Hepatocyte (in vitro differentiated cells): Measurements from ENCODE around the gene UQCR10. TPM values are rescaled to one million over a fixed set of nuclear protein-coding genes. Genes with fewer than 3 reads are reported as not detected.

Experiments used
- DNase-seq: peaks from one replicate; pipeline ENCODE4 v3.0.0-alpha.2; 2016; ENCODE audit warnings: low spot score
- H2AFZ ChIP-seq: fragments of 200-600 bp; sonication (generic); 2 replicates; pipeline ENCODE4 v1.6.0; 2016; ENCODE audit warnings: antibody characterized with exemption, mild to moderate bottlenecking
- H3K27ac ChIP-seq: fragments of 200-600 bp; sonication (generic); 2 replicates; pipeline ENCODE4 v1.5.1; 2016; ENCODE audit warnings: mild to moderate bottlenecking
- H3K27me3 ChIP-seq: fragments of 200-600 bp; sonication (generic); 2 replicates; pipeline ENCODE4 v1.6.1; 2016
- H3K36me3 ChIP-seq: fragments of 200-600 bp; sonication (generic); replicated peaks from 2 replicates; pipeline ENCODE4 v1.5.1; 2016; ENCODE audit warnings: low read depth; ENCODE audit not compliant: insufficient read depth
- H3K4me1 ChIP-seq: fragments of 200-600 bp; sonication (generic); 2 replicates; pipeline ENCODE4 v1.5.1; 2016; ENCODE audit warnings: mild to moderate bottlenecking, moderate library complexity; ENCODE audit not compliant: insufficient read depth
- H3K4me2 ChIP-seq: fragments of 200-600 bp; sonication (generic); 2 replicates; pipeline ENCODE4 v1.6.0; 2016
- H3K4me3 ChIP-seq: fragments of 200-600 bp; sonication (generic); 2 replicates; pipeline ENCODE4 v1.5.1; 2016; ENCODE audit warnings: mild to moderate bottlenecking
- H3K79me2 ChIP-seq: fragments of 200-600 bp; sonication (generic); 2 replicates; pipeline ENCODE4 v1.6.0; 2017; ENCODE audit warnings: mild to moderate bottlenecking
- H3K9me2 ChIP-seq: fragments of 200-600 bp; sonication (generic); replicated peaks from 2 replicates; pipeline ENCODE4 v1.6.0; 2017; ENCODE audit warnings: mild to moderate bottlenecking; ENCODE audit not compliant: insufficient read depth
- H3K9me3 ChIP-seq: fragments of 200-600 bp; sonication (generic); 2 replicates; pipeline ENCODE4 v1.5.1; 2016; ENCODE audit warnings: low read depth, mild to moderate bottlenecking
- H4K20me1 ChIP-seq: fragments of 200-600 bp; sonication (generic); 2 replicates; pipeline ENCODE4 v1.6.0; 2016; ENCODE audit warnings: mild to moderate bottlenecking; ENCODE audit not compliant: insufficient read depth, poor library complexity, severe bottlenecking
- EZH2 ChIP-seq: fragments of 200-600 bp; sonication (generic); IDR thresholded peaks from 2 replicates; pipeline ENCODE4 v1.6.1; 2016; ENCODE audit warnings: antibody characterized with exemption, mild to moderate bottlenecking, borderline replicate concordance
- EZH2phosphoT487 ChIP-seq: fragments of 200-600 bp; sonication (generic); IDR thresholded peaks from one replicate; pipeline ENCODE4 v1.6.1; 2018; ENCODE audit warnings: antibody characterized with exemption, mild to moderate bottlenecking, low read depth, moderate library complexity; ENCODE audit not compliant: unreplicated experiment, severe bottlenecking
- WGBS: methylation state at CpG from one replicate; pipeline ENCODE4 v1.1.6; 2016; ENCODE audit warnings: low lambda C conversion rate; ENCODE audit errors: missing lambda C conversion rate; 5-methylcytosine and 5-hydroxymethylcytosine counted together
- polyA plus RNA-seq: library from polyadenylated mRNA; unstranded; fragments of >200 nt; fragmentation: Nextera tagmentation; extraction: Ambion mirVana; gene quantifications from 2 replicates; pipeline ENCODE4 v1.2.1, GENCODE V29; 2016
- total RNA-seq: library from RNA; depleted of rRNA; stranded (reverse); fragments of >200 nt; gene quantifications from 2 replicates; pipeline ENCODE4 v1.2.3, GENCODE V29; 2014
- TF ChIP-seq, protein P1 (sequence below): fragments of 200-600 bp; sonication (generic); IDR thresholded peaks from 2 replicates; pipeline ENCODE4 v1.5.1; 2016; ENCODE audit warnings: antibody characterized with exemption, mild to moderate bottlenecking; ENCODE audit not compliant: poor library complexity

The UQCR10 gene
- total and polyA plus RNA-seq, 2 experiments from 2014 or later: 122 to 414 TPM

DNA sequence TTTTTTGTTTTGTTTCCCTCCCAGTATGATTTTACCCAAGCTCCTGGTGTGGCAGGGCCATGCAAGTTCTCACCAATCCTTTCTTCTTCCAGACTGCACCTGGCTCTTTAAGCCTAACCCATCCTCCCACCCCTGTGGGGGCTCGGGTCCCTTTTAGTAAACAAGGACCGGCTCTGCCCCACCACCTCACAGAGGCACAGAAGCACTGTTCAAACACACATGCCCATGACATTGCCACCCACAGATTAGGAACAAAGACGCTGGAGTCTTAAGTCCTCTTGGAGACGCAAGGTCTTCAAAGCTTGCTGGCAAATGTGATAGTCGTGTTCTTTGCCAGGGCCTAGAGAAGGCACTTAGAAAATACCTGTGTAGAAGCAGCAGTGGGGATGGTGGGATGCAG is 18.9 kb downstream of the UQCR10 start:
- Histone ChIP-seq H3K79me2 (no peaks in the 10 kb centered on the region), H3K4me3 (no peak overlapping the region), H3K4me1 (peaks cover 18% of the 10 kb centered on the region), H3K9me2 (no peaks in the 10 kb centered on the region), H3K27me3 (no peaks in the 10 kb centered on the region), H2AFZ (no peak overlapping the region), H3K27ac (no peak overlapping the region), H4K20me1 (no peaks in the 10 kb centered on the region), H3K9me3 (no peaks in the 10 kb centered on the region), H3K36me3 (no peaks in the 10 kb centered on the region), H3K4me2 (no peak overlapping the region)
- no peak for TF ChIP-seq EZH2
- TF ChIP-seq, protein P1, sequence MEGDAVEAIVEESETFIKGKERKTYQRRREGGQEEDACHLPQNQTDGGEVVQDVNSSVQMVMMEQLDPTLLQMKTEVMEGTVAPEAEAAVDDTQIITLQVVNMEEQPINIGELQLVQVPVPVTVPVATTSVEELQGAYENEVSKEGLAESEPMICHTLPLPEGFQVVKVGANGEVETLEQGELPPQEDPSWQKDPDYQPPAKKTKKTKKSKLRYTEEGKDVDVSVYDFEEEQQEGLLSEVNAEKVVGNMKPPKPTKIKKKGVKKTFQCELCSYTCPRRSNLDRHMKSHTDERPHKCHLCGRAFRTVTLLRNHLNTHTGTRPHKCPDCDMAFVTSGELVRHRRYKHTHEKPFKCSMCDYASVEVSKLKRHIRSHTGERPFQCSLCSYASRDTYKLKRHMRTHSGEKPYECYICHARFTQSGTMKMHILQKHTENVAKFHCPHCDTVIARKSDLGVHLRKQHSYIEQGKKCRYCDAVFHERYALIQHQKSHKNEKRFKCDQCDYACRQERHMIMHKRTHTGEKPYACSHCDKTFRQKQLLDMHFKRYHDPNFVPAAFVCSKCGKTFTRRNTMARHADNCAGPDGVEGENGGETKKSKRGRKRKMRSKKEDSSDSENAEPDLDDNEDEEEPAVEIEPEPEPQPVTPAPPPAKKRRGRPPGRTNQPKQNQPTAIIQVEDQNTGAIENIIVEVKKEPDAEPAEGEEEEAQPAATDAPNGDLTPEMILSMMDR: no peak
- no peak for TF ChIP-seq EZH2phosphoT487
- no peak for DNase-seq
- 40% methylated on average over 5 of the region's 5 CpGs for WGBS

DNA sequence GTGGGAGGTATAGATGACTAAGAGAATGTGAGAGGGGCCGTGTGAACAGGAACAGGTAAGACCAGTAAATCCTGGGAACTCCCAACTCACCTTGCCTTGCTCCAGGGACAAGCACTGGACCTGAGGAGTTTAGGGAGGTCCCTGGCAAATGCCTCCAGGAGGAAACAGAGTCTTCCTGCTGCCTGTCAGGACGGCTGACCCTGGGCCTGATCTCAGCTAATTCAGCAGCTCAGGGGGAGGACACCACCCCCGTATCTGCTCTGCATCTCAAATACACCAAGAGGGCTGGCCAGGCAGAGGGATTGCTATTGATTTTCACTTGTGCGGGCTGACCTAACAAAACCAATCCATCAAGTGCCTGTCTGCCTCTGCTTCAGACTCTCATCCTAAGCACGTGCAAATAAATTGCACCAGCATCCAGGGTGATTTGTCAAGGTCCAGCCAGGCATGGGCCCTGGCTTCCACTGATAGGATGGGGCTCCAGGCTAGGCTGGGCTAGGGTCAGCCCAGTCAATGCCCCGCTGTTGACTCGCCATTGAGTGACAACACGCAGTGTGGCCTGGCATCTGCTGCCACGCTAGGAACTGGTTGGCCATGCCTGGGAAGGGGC is 20.3 kb downstream of the UQCR10 start:
- no peaks in the 10 kb centered on the region for H3K27me3 ChIP-seq
- no peaks in the 10 kb centered on the region for H4K20me1 ChIP-seq
- H3K79me2 ChIP-seq: no peaks in the 10 kb centered on the region
- peak; percentile 32 for DNase-seq
- no peak overlapping the region for H2AFZ ChIP-seq
- H3K4me2 ChIP-seq: no peak overlapping the region
- no peaks in the 10 kb centered on the region for H3K36me3 ChIP-seq
- TF ChIP-seq EZH2: no peak
- TF ChIP-seq EZH2phosphoT487: no peak
- TF ChIP-seq, protein P1: no peak
- 55% methylated on average over 9 of the region's 9 CpGs for WGBS
- H3K4me3 ChIP-seq: no peak overlapping the region
- peaks cover 9% of the 10 kb centered on the region for H3K4me1 ChIP-seq
- no peaks in the 10 kb centered on the region for H3K9me2 ChIP-seq
- no peaks in the 10 kb centered on the region for H3K9me3 ChIP-seq
- H3K27ac ChIP-seq: no peak overlapping the region

DNA sequence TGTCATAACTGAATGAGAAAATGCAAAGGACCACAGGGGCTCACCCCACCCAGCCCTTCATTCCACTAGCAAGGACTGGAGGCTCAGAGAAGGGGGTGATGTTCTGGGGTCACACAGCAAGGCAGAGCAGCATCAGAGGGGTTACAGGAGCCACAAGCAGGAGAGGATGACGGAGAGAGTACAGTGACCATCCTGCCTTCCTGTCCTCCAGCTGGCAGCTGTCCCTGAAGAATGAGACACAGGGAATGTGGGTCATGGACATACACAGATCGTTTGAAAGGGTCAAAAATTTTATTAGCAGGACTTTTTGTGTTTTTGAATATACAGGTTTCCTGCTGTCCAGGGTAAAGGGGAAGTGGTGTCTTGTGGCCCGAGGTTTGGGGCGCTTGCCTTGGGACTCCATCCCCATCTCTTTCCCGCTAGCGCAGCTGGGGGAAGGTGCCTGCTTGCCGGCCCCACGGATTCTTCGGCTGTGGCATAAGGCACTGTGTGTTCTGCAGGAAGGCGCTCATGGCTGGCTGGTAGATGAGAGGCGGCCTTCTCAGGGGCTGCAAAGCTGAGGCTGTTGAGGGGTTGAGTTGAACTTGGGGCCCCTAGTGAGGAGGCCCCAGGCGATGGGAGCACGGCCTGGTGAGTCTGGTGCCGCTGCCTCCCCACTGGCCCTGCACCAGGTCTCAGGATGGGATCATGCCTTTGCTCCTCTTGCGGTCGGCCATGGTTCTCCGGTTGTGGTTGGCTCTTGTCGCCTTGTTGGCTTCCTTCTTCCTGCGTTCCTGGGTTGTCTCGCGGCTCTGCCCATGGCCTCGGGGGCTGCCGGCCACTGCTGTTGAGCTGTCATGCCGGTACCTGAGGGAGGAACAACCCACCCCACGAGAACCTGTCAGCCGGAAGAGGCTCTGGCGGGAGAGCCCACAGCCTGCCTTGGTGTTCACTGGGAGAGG is 21.4 kb downstream of the UQCR10 start:
- Histone ChIP-seq H3K36me3 (no peaks in the 10 kb centered on the region), H2AFZ (no peak overlapping the region), H3K4me3 (no peak overlapping the region), H4K20me1 (no peaks in the 10 kb centered on the region), H3K4me1 (peaks cover 9% of the 10 kb centered on the region), H3K27me3 (no peaks in the 10 kb centered on the region), H3K4me2 (no peak overlapping the region), H3K9me3 (no peaks in the 10 kb centered on the region), H3K27ac (no peak overlapping the region), H3K79me2 (no peaks in the 10 kb centered on the region), H3K9me2 (no peaks in the 10 kb centered on the region)
- no peak for DNase-seq
- WGBS: 96% methylated on average over 27 of the region's 27 CpGs
- TF ChIP-seq, protein P1: no peak
- TF ChIP-seq EZH2phosphoT487: no peak
- no peak for TF ChIP-seq EZH2
